ENCODE measurements around the gene LAMA1. TPM values are rescaled to one million over a fixed set of nuclear protein-coding genes. Genes with fewer than 3 reads are reported as not detected.

The LAMA1 gene
- total and polyA plus RNA-seq, 2 donors (not counting 3 experiments of a cell fraction or from before 2014, with no cell fraction given): 0.04 TPM; not detected in 1

DNA sequence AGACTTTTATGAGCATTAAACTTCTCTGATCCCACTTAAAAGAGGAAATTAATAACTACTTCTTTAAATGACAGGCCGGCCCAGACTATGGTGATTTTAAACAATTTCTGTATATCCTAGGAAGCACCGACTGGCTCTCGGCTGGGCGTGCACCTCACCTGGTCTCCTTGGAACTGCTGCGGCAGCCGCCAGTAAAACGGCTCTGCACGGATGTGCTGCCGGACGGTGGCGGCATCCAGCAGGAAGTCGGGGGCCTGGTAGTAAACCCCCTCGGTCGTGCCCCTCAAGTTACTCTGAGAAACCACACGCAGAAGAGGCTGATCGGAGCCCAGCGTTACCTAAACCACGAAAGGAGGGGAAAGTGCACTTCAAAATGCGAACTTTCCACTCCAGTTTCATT lies 106.5 kb downstream of the LAMA1 start:
- intact Hi-C loops (cut with micrococcal nuclease): no loop called here

More for the DNA sequence above, 106.5 kb downstream of the LAMA1 start:
- Histone ChIP-seq H3K27ac (ENCODE audit: insufficient read depth, low read depth, low read length) (no peak overlapping the region), H3K9me3 (replicated peaks; ENCODE audit: control insufficient read depth, insufficient read depth, low read length) (no peaks in the 10 kb centered on the region), H2AFZ (ENCODE audit: low read depth, low read length) (no peak overlapping the region), H3K4me1 (ENCODE audit: control insufficient read depth, extremely low read depth, insufficient read depth, low read length) (no peaks in the 10 kb centered on the region), H3K4me2 (ENCODE audit: insufficient read depth, low read length) (no peak overlapping the region), H3K9ac (replicated peaks; ENCODE audit: extremely low read depth, insufficient read depth, low read length) (no peak overlapping the region), H3K79me2 (ENCODE audit: control insufficient read depth, insufficient read depth, low read length) (no peaks in the 10 kb centered on the region), H3K36me3 (ENCODE audit: control insufficient read depth in 2 of 2, extremely low read depth in 1 of 2, insufficient read depth in 2 of 2, low read length in 2 of 2) (no peaks in the 10 kb centered on the region), H3K9me1 (replicated peaks; ENCODE audit: control insufficient read depth, extremely low read depth, insufficient read depth, low read length) (no peaks in the 10 kb centered on the region), H3K27me3 (ENCODE audit: control insufficient read depth in 2 of 2, insufficient read depth in 2 of 2, low read length in 2 of 2) (no peaks in the 10 kb centered on the region), H4K20me1 (replicated peaks; ENCODE audit: control insufficient read depth, extremely low read depth, insufficient read depth, low read length) (no peaks in the 10 kb centered on the region), H3K4me3 (replicated peaks in 1 of 3; ENCODE audit: insufficient read depth in 1 of 3, low read depth in 1 of 3, low read length in 3 of 3) (no peak overlapping the region)
- no peak for TF ChIP-seq GATA2 (IDR thresholded peaks at IDR 0.05; ENCODE audit: insufficient read depth, insufficient read length, low read depth, low read length)
- no peak for TF ChIP-seq POLR2A (IDR thresholded peaks at IDR 0.05; ENCODE audit: low read depth, low read length)
- TF ChIP-seq EZH2 (IDR thresholded peaks at IDR 0.05; ENCODE audit: borderline replicate concordance, low read depth, low read length, severe bottlenecking): no peak
- no peak for TF ChIP-seq FOS (IDR thresholded peaks at IDR 0.05; ENCODE audit: borderline replicate concordance, insufficient read depth, low read length)
- TF ChIP-seq, protein P1, sequence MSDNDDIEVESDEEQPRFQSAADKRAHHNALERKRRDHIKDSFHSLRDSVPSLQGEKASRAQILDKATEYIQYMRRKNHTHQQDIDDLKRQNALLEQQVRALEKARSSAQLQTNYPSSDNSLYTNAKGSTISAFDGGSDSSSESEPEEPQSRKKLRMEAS (IDR thresholded peaks at IDR 0.05; ENCODE audit: insufficient read depth, insufficient read length): no peak
- TF ChIP-seq, protein P2, sequence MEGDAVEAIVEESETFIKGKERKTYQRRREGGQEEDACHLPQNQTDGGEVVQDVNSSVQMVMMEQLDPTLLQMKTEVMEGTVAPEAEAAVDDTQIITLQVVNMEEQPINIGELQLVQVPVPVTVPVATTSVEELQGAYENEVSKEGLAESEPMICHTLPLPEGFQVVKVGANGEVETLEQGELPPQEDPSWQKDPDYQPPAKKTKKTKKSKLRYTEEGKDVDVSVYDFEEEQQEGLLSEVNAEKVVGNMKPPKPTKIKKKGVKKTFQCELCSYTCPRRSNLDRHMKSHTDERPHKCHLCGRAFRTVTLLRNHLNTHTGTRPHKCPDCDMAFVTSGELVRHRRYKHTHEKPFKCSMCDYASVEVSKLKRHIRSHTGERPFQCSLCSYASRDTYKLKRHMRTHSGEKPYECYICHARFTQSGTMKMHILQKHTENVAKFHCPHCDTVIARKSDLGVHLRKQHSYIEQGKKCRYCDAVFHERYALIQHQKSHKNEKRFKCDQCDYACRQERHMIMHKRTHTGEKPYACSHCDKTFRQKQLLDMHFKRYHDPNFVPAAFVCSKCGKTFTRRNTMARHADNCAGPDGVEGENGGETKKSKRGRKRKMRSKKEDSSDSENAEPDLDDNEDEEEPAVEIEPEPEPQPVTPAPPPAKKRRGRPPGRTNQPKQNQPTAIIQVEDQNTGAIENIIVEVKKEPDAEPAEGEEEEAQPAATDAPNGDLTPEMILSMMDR (IDR thresholded peaks at IDR 0.05; ENCODE audit: extremely low read depth in 1 of 2, insufficient read depth in 1 of 2, low read depth in 1 of 2, low read length in 2 of 2): no peak
- TF ChIP-seq MYC (IDR thresholded peaks at IDR 0.05; ENCODE audit: low read depth, low read length): no peak
- no peak for TF ChIP-seq POLR2AphosphoS5 (IDR thresholded peaks at IDR 0.05; ENCODE audit: insufficient read depth, low read depth, low read length)
- BruUV-seq (replicated peaks): no TSS peak
- DNase-seq (ENCODE audit: low read depth, low spot score) (no peak), FAIRE-seq (no peak)
- CTCF ChIA-PET: interaction anchor here (1.2 kb wide), 1 partner anchor 10 kb away, joined by 3 read pairs; no protein-coding TSS in a partner anchor
- dilution Hi-C loops (cut with MboI; ENCODE audit: extremely low pct_ligation_motif_present, low sequenced_read_pairs): no loop called here
- POLR2A ChIA-PET: no interaction called here

Measured in endothelial cell of umbilical vein (primary cell).